Kidney (tissue), 14 donors: ENCODE measurements around the gene PHF2. TPM values are rescaled to one million over a fixed set of nuclear protein-coding genes. Genes with fewer than 3 reads are reported as not detected.
A peak's percentile ranks its signal among the peaks of the same experiment; 100 is the strongest.

ENCODE experiments used
- DNase-seq, 5 donors: peaks; one replicate each; pipeline ENCODE4 v3.0.0-alpha.2; 2013 to 2020
- FAIRE-seq: peaks from 2 replicates; lab custom pipeline; 2012; peaks lifted over from hg19 to GRCh38; lab: Jason Lieb, UNC
- H3K27ac ChIP-seq, 2 donors: one replicate each; pipeline ENCODE4 v1.7.0; 2013; ENCODE audit warnings: low read depth in 2 of 2, low read length in 2 of 2, inconsistent platforms in 1 of 2
- H3K27me3 ChIP-seq: one replicate; pipeline ENCODE4 v1.7.1; 2013; ENCODE audit warnings: low read length, inconsistent platforms; ENCODE audit not compliant: control insufficient read depth, insufficient read depth
- H3K36me3 ChIP-seq, 3 donors: one replicate each; pipeline versions ENCODE4 v1.7.0 to v1.7.1; 2013; ENCODE audit warnings: low read length in 3 of 3, control low read depth in 1 of 3, inconsistent platforms in 1 of 3; ENCODE audit not compliant: insufficient read depth in 3 of 3, control insufficient read depth in 2 of 3
- H3K4me1 ChIP-seq, 3 donors: one replicate each; pipeline versions ENCODE4 v1.7.0 to v1.7.1; 2013; ENCODE audit warnings: low read length in 3 of 3, inconsistent platforms in 1 of 3, low read depth in 1 of 3; ENCODE audit not compliant: control insufficient read depth in 2 of 3, insufficient read depth in 2 of 3
- H3K4me3 ChIP-seq, 3 donors: one replicate each; pipeline versions ENCODE4 v1.7.0 to v1.8.1; 2013; ENCODE audit warnings: low read length in 3 of 3, control low read depth in 1 of 3, inconsistent platforms in 1 of 3
- H3K9ac ChIP-seq, 3 donors: one replicate each; pipeline versions ENCODE4 v1.7.0 to v1.7.1; 2013; ENCODE audit warnings: low read length in 3 of 3, control low read depth in 1 of 3, inconsistent platforms in 1 of 3
- H3K9me3 ChIP-seq, 3 donors: one replicate each; pipeline versions ENCODE4 v1.7.0 to v1.7.1; 2013; ENCODE audit warnings: low read length in 3 of 3, control low read depth in 1 of 3, inconsistent platforms in 1 of 3; ENCODE audit not compliant: control insufficient read depth in 2 of 3, insufficient read depth in 1 of 3
- CTCF ChIP-seq: IDR thresholded peaks from 3 replicates; pipeline ENCODE4 v1.5.1; 2012; ENCODE audit warnings: mild to moderate bottlenecking, moderate library complexity, borderline replicate concordance; ENCODE audit not compliant: insufficient read depth; ENCODE audit errors: extremely low read depth
- intact Hi-C: fragments of 100-400 bp; cut with DNase I; formaldehyde crosslinking; loops from one replicate; pipeline ENCODE4 v1.11.1; 2022
- polyA plus RNA-seq: library from polyadenylated mRNA; stranded (reverse); fragments of 350-450 nt; fragmentation: Illumina TruSeq; extraction: RNeasy Lipid Tissue Mini Kit (QIAGEN cat#74804); gene quantifications from one replicate; pipeline ENCODE4 v1.2.3, GENCODE V29; 2014; ENCODE audit warnings: low read depth, low replicate concordance; ENCODE audit not compliant: insufficient read depth
- total RNA-seq: library from RNA; stranded (reverse); fragmentation: NEBNext Ultra II Directional; extraction: Animal tissue kit (Norgen Biotek cat#: 25700); gene quantifications from one replicate; pipeline ENCODE4 v1.2.1, GENCODE V29; 2021
- donor health status: control.
- donor health status: control.
- donor health status: control.
- donor health status: control.
- donor health status: control.
- donor health status: DM: yes; HTN: yes; CAD: no.
- donor health status: Normal renal cell carcinoma (clear cell type).

The PHF2 gene
- total and polyA plus RNA-seq, 2 donors from 2014 or later = 10.2 to 30.7 TPM

DNA sequence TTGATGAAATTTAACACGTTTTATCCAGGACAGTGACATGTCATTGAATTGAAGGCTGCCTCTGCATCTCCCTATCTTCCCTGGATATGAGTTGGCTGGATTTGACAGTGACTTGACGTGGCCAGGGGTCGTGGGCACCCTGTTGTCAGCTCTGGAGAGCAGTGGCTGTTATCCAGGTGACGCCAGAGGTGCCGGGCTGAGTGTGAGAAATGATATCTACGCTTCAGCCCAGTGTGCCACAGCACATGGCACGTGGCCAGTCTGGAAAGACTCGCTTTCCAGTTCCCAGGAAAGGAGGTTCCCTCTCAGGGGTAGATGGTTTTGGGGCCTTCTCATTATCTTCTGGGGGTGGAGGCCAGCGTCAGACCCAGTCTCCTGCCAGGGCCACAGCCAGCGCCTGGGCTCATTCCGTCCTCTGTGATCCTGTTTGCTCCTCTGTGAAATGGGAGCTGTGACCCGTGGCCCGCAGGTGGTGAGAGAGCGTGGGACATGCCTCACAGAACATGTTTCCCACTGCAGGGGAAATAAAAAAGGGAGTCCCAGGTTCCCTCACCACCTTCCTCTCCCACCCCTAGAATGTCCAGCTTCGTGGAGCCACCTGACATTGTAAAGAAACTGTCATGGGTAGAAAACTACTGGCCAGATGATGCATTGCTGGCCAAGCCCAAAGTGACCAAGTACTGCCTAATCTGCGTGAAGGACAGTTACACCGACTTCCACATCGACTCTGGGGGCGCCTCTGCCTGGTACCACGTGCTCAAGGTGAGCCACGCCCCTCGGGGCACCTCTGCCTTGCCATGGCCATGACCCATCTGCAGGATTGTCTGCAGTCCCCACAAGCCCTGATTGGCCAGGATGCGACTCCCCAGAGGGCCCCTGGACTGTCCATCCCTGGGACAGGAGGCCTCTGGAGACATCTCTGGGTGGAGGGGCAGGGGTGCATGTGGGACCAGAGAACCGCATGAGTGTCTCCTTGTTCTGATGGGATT, 76.5 kb downstream of the PHF2 start:
- no peak overlapping the region for H3K4me3 ChIP-seq
- intact Hi-C loops = no loop called here
- FAIRE-seq (no peak), DNase-seq (peak in 2 of 5 donors; percentile 33 to 49)
- H3K27ac ChIP-seq = no peak overlapping the region
- H3K4me1 ChIP-seq = no peaks in the 10 kb centered on the region
- H3K27me3 ChIP-seq = no peaks in the 10 kb centered on the region
- no peak overlapping the region for H3K9ac ChIP-seq
- H3K36me3 ChIP-seq = peaks cover 9 to 35% (median 31%) of the 10 kb centered on the region in 3 donors
- no peak for TF ChIP-seq CTCF
- no peaks in the 10 kb centered on the region for H3K9me3 ChIP-seq

DNA sequence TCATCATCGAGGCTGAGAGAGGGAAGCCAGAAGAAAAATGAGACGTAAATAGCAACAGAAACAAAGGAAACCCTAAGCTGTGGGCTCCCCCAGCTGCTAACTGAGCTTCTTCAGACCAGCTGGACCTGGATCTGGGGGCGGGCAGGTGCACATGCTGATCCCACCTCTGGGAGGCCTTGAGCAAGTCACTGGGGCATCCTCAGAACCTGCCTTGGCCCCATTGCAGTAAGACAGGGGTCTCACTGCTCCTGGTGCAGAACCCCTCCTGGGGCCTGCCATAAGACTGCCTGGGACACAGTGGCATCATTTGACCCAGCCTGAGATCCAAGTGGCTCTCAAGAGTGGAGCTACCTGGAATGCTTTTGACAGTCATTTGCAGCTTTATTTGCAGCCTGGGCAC, 77.4 kb downstream of the PHF2 start:
- no peak for FAIRE-seq
- DNase-seq = peak in 1 of 5 donors; percentile 24
- Histone ChIP-seq H3K27me3 (no peaks in the 10 kb centered on the region), H3K4me3 (no peak overlapping the region), H3K9ac (no peak overlapping the region), H3K9me3 (no peaks in the 10 kb centered on the region), H3K4me1 (no peaks in the 10 kb centered on the region), H3K36me3 (peaks cover 9 to 39% (median 31%) of the 10 kb centered on the region in 3 donors), H3K27ac (no peak overlapping the region)
- intact Hi-C loops = no loop called here
- no peak for TF ChIP-seq CTCF

GRCh38 chr9:93654351-93654961, 78.1 kb downstream of the PHF2 start:
- Histone ChIP-seq H3K4me1 (no peaks in the 10 kb centered on the region), H3K27ac (no peak overlapping the region), H3K9me3 (no peaks in the 10 kb centered on the region), H3K4me3 (no peak overlapping the region), H3K36me3 (peaks cover 8 to 43% (median 33%) of the 10 kb centered on the region in 3 donors), H3K27me3 (no peaks in the 10 kb centered on the region), H3K9ac (no peak overlapping the region)
- intact Hi-C loops = no loop called here
- no peak for TF ChIP-seq CTCF
- no peak for FAIRE-seq
- DNase-seq = peak in 2 of 5 donors; percentile 26 to 65
